Skeletal muscle satellite cell (primary cell): Measurements from ENCODE around the gene MT1B. TPM values are rescaled to one million over a fixed set of nuclear protein-coding genes. Genes with fewer than 3 reads are reported as not detected.

Experiments used
- H3K27me3 ChIP-seq: 2 replicates; pipeline ENCODE4 v1.7.0; 2013; ENCODE audit warnings: low read length; ENCODE audit not compliant: control insufficient read depth, insufficient read depth
- H3K36me3 ChIP-seq: 2 replicates; pipeline ENCODE4 v1.7.0; 2013; ENCODE audit warnings: mild to moderate bottlenecking, control low read depth, low read length; ENCODE audit not compliant: insufficient read depth
- H3K4me1 ChIP-seq: 2 replicates; pipeline ENCODE4 v1.7.0; 2013; ENCODE audit warnings: low read length; ENCODE audit not compliant: control insufficient read depth, insufficient read depth
- H3K4me2 ChIP-seq: 2 replicates; pipeline ENCODE4 v1.7.0; 2013; ENCODE audit warnings: mild to moderate bottlenecking, low read length
- H3K4me3 ChIP-seq: 2 replicates; pipeline ENCODE4 v1.7.0; 2013; ENCODE audit warnings: low read length
- H3K9ac ChIP-seq: 2 replicates; pipeline ENCODE4 v1.7.0; 2013; ENCODE audit warnings: mild to moderate bottlenecking, low read depth, low read length, moderate library complexity
- H3K9me3 ChIP-seq: replicated peaks from 2 replicates; pipeline ENCODE4 v1.7.0; 2013; ENCODE audit warnings: mild to moderate bottlenecking, control low read depth, low read length
- total RNA-seq: library from RNA; depleted of rRNA; stranded (reverse); fragments of >200 nt; gene quantifications from 2 replicates; pipeline ENCODE4 v1.2.3, GENCODE V29; 2012; rRNA removed

The MT1B gene
- not detected in 2 replicates for total RNA-seq

- Histone ChIP-seq H3K4me3 (no peak within 1 kb of the TSS), H3K36me3 (no peaks in the 10 kb centered on the region), H3K4me2 (no peak within 1 kb of the TSS), H3K9me3 (no peaks in the 10 kb centered on the region), H3K27me3 (peaks cover 56% of the 10 kb centered on the region), H3K9ac (no peak within 1 kb of the TSS), H3K4me1 (no peaks in the 10 kb centered on the region)
Observed at GRCh38 chr16:56651586-56651985, at the start of gene MT1B. Gene MT1B (plus strand): TSS chr16:56651886. CDS start chr16:56651954, 68 bp downstream.

GRCh38 chr16:56603589-56603988 lies 48.1 kb upstream of the MT1B start:
- Histone ChIP-seq H3K9me3 (no peaks in the 10 kb centered on the region), H3K36me3 (no peaks in the 10 kb centered on the region), H3K9ac (no peak overlapping the region), H3K4me1 (peaks cover 32% of the 10 kb centered on the region), H3K4me2 (no peak overlapping the region), H3K27me3 (no peaks in the 10 kb centered on the region), H3K4me3 (no peak overlapping the region)

GRCh38 chr16:56604966-56605365 lies 46.7 kb upstream of the MT1B start:
- H3K9ac ChIP-seq: no peak overlapping the region
- no peak overlapping the region for H3K4me2 ChIP-seq
- no peak overlapping the region for H3K4me3 ChIP-seq
- peaks cover 32% of the 10 kb centered on the region for H3K4me1 ChIP-seq
- H3K27me3 ChIP-seq: no peaks in the 10 kb centered on the region
- no peaks in the 10 kb centered on the region for H3K36me3 ChIP-seq
- H3K9me3 ChIP-seq: no peaks in the 10 kb centered on the region

GRCh38 chr16:56605475-56605874 lies 46.2 kb upstream of the MT1B start:
- H3K4me1 ChIP-seq: peaks cover 33% of the 10 kb centered on the region
- peak overlapping the region; percentile 88 for H3K9ac ChIP-seq
- H3K27me3 ChIP-seq: no peaks in the 10 kb centered on the region
- no peaks in the 10 kb centered on the region for H3K9me3 ChIP-seq
- no peaks in the 10 kb centered on the region for H3K36me3 ChIP-seq
- H3K4me3 ChIP-seq: no peak overlapping the region
- H3K4me2 ChIP-seq: peak overlapping the region; percentile 85

GRCh38 chr16:56606071-56606475 lies 45.6 kb upstream of the MT1B start:
- Histone ChIP-seq H3K4me1 (peaks cover 39% of the 10 kb centered on the region), H3K4me3 (peak overlapping the region; percentile 22), H3K9me3 (no peaks in the 10 kb centered on the region), H3K4me2 (peak overlapping the region; percentile 85), H3K27me3 (no peaks in the 10 kb centered on the region), H3K36me3 (no peaks in the 10 kb centered on the region), H3K9ac (peak overlapping the region; percentile 88)

GRCh38 chr16:56606476-56607108 lies 45.1 kb upstream of the MT1B start:
- H3K36me3 ChIP-seq: no peaks in the 10 kb centered on the region
- H3K9me3 ChIP-seq: no peaks in the 10 kb centered on the region
- peak overlapping the region; percentile 85 for H3K4me2 ChIP-seq
- H3K4me3 ChIP-seq: peak overlapping the region; percentile 49
- H3K9ac ChIP-seq: peak overlapping the region; percentile 88
- no peaks in the 10 kb centered on the region for H3K27me3 ChIP-seq
- H3K4me1 ChIP-seq: peaks cover 45% of the 10 kb centered on the region

GRCh38 chr16:56607109-56607618 lies 44.5 kb upstream of the MT1B start:
- Histone ChIP-seq H3K4me3 (peak overlapping the region; percentile 49), H3K4me1 (peaks cover 50% of the 10 kb centered on the region), H3K4me2 (peak overlapping the region; percentile 85), H3K9ac (peak overlapping the region; percentile 88), H3K27me3 (no peaks in the 10 kb centered on the region), H3K36me3 (no peaks in the 10 kb centered on the region), H3K9me3 (no peaks in the 10 kb centered on the region)

- Histone ChIP-seq H3K4me1 (peaks cover 55% of the 10 kb centered on the region), H3K9me3 (no peaks in the 10 kb centered on the region)
Observed at GRCh38 chr16:56607675-56608042, 44.0 kb upstream of the MT1B start.

GRCh38 chr16:56608043-56608875 lies 43.4 kb upstream of the MT1B start, which contains the start of gene MT2A:
Gene MT2A (plus strand): TSS chr16:56608584. CDS start chr16:56608656, 72 bp downstream.
- Histone ChIP-seq H3K36me3 (no peaks in the 10 kb centered on the region), H3K9me3 (no peaks in the 10 kb centered on the region), H3K9ac (peak within 1 kb of the TSS; percentile 90), H3K4me3 (peak within 1 kb of the TSS; percentile 80), H3K27me3 (no peaks in the 10 kb centered on the region), H3K4me1 (peaks cover 60% of the 10 kb centered on the region), H3K4me2 (peak within 1 kb of the TSS; percentile 86)

More at GRCh38 chr16:56607675-56608042, 44.0 kb upstream of the MT1B start:
- Histone ChIP-seq H3K27me3 (no peaks in the 10 kb centered on the region), H3K4me2 (peak overlapping the region; percentile 85), H3K4me3 (peak overlapping the region; percentile 62), H3K36me3 (no peaks in the 10 kb centered on the region), H3K9ac (peak overlapping the region; percentile 88)

GRCh38 chr16:56608876-56609462 lies 42.7 kb upstream of the MT1B start:
- H3K36me3 ChIP-seq: no peaks in the 10 kb centered on the region
- no peaks in the 10 kb centered on the region for H3K9me3 ChIP-seq
- peak overlapping the region; percentile 90 for H3K9ac ChIP-seq
- H3K27me3 ChIP-seq: no peaks in the 10 kb centered on the region
- peak overlapping the region; percentile 80 for H3K4me3 ChIP-seq
- peaks cover 68% of the 10 kb centered on the region for H3K4me1 ChIP-seq
- peak overlapping the region; percentile 86 for H3K4me2 ChIP-seq

GRCh38 chr16:56609463-56609921 lies 42.2 kb upstream of the MT1B start:
- Histone ChIP-seq H3K4me1 (peaks cover 73% of the 10 kb centered on the region), H3K4me3 (peak overlapping the region; percentile 80), H3K9ac (peak overlapping the region; percentile 90), H3K27me3 (no peaks in the 10 kb centered on the region), H3K4me2 (peak overlapping the region; percentile 86), H3K36me3 (no peaks in the 10 kb centered on the region), H3K9me3 (no peaks in the 10 kb centered on the region)
